Heart left ventricle (tissue), 16 donors: Measurements from ENCODE around the gene ENTHD1. TPM values are rescaled to one million over a fixed set of nuclear protein-coding genes. Genes with fewer than 3 reads are reported as not detected.

Source experiments
- ATAC-seq, 4 donors: fragments of 200-7000 bp; cut with Tn5 transposase; one replicate each; pipeline ENCODE4 v1.9.1; 2020 to 2022; ENCODE audit warnings: moderate library complexity in 4 of 4, mild to moderate bottlenecking in 3 of 4, moderate number of reproducible peaks in 1 of 4
- DNase-seq, 5 donors: peaks; one replicate each; pipeline ENCODE4 v3.0.0-alpha.2; 2020
- H3K27ac ChIP-seq, 12 donors: fragments of 200-600 bp; sonication (generic) in 4 of 12; one replicate each; pipeline versions ENCODE4 v1.5.0 to v1.8.0; 2016 to 2022; ENCODE audit warnings: mild to moderate bottlenecking in 2 of 12
- H3K27me3 ChIP-seq, 9 donors: fragments of 200-600 bp; sonication (generic) in 2 of 9; one replicate each; pipeline versions ENCODE4 v1.5.1 to v1.8.0; 2016 to 2022; ENCODE audit warnings: mild to moderate bottlenecking in 3 of 9
- H3K36me3 ChIP-seq, 9 donors: fragments of 200-600 bp; sonication (generic) in 2 of 9; one replicate each; pipeline versions ENCODE4 v1.5.0 to v1.8.0; 2018 to 2022; ENCODE audit warnings: mild to moderate bottlenecking in 2 of 9
- H3K4me1 ChIP-seq, 12 donors: fragments of 200-600 bp; sonication (generic) in 4 of 12; one replicate each; pipeline versions ENCODE4 v1.5.0 to v1.8.0; 2016 to 2022; ENCODE audit warnings: mild to moderate bottlenecking in 3 of 12
- H3K4me3 ChIP-seq, 12 donors: fragments of 200-600 bp; sonication (generic) in 4 of 12; one replicate each; pipeline versions ENCODE4 v1.5.0 to v1.8.0; 2017 to 2022; ENCODE audit warnings: mild to moderate bottlenecking in 9 of 12, moderate library complexity in 4 of 12
- H3K9me3 ChIP-seq, 12 donors: fragments of 200-600 bp; sonication (generic) in 4 of 12; one replicate each; pipeline versions ENCODE4 v1.5.0 to v1.8.0; 2016 to 2022; ENCODE audit warnings: mild to moderate bottlenecking in 1 of 12
- POLR2A ChIP-seq, 2 donors: fragments of 450-650 bp; IDR thresholded peaks; one replicate each; pipeline ENCODE4 v1.6.1; 2017; ENCODE audit warnings: antibody characterized with exemption in 2 of 2, mild to moderate bottlenecking in 2 of 2, moderate library complexity in 2 of 2
- WGBS, 4 donors: extraction: QIAGEN DNeasy Blood & Tissue Kit in 2 of 4; methylation state at CpG; one replicate each; pipeline versions ENCODE4 v1.1.5 to v1.1.7; 2013 to 2018; 5-methylcytosine and 5-hydroxymethylcytosine counted together
- intact Hi-C, 10 donors: fragments of 100-400 bp; cut with DNase I; formaldehyde crosslinking; loops; one replicate each; pipeline versions ENCODE4 v1.11.1 to v1.14.2; 2022
- polyA plus RNA-seq, 2 donors: library from polyadenylated mRNA; stranded (reverse); fragments of 200-250 nt; gene quantifications; one replicate each; pipeline ENCODE4 v1.2.3, GENCODE V29; 2013
- total RNA-seq, 9 donors: library from RNA; depleted of rRNA in 2 of 9; stranded (reverse); fragments of >200 nt in 2 of 9; fragmentation: NEBNext Ultra II Directional in 3 of 9; extraction: Animal tissue kit (Norgen Biotek cat#: 25700) in 3 of 9; gene quantifications; one replicate each; pipeline versions ENCODE4 v1.1.0 to v1.2.4, GENCODE V29; 2016 to 2023
- TF ChIP-seq, protein P1 (sequence below), 12 donors: fragments of 200-600 bp; sonication (generic) in 4 of 12; IDR thresholded peaks; one replicate each; pipeline versions ENCODE4 v1.5.0 to v1.8.0; 2018 to 2022; ENCODE audit warnings: antibody characterized with exemption in 12 of 12, mild to moderate bottlenecking in 5 of 12
- donor health status: ischemic (EF 13 %, LVEDD 7.1; RV severe dilation, severe dysfunction).
- donor health status: healthy with polysubstance abuse.
- donor health status: DM: no; HTN: yes; CAD: no.
- donor health status: DM: no; HTN: no; CAD: no.
- donor health status: ischemic (EF 25% LVEDD 6.9; RV normal size, moderate dysfunction).
- donor health status: ischemic (EF 25% LVEDD 5.7; RV mildly dilated, moderate dysfunction).
- donor health status: healthy.
- donor health status: DM: yes; HTN: yes; CAD: no.
- donor health status: ischemic (EF 35%, LVEDD 5.7; RV mildly dilated, moderate dysfunction).
- donor health status: nonischemic (EF 11% LVEDD 7.7; RV severe dilation, severe dysfunction).
- donor health status: DM: yes; HTN: yes; CAD: no.
- donor health status: PGD.
- donor health status: ischemic (EF 29% LVEDD 5.4; RV normal size, mild dysfunction).
- donor health status: nonischemic (EF 23%, LVEDD 6.1; RV moderate dilation, normal function).

The ENTHD1 gene
- total and polyA plus RNA-seq, 11 donors = not detected

DNA sequence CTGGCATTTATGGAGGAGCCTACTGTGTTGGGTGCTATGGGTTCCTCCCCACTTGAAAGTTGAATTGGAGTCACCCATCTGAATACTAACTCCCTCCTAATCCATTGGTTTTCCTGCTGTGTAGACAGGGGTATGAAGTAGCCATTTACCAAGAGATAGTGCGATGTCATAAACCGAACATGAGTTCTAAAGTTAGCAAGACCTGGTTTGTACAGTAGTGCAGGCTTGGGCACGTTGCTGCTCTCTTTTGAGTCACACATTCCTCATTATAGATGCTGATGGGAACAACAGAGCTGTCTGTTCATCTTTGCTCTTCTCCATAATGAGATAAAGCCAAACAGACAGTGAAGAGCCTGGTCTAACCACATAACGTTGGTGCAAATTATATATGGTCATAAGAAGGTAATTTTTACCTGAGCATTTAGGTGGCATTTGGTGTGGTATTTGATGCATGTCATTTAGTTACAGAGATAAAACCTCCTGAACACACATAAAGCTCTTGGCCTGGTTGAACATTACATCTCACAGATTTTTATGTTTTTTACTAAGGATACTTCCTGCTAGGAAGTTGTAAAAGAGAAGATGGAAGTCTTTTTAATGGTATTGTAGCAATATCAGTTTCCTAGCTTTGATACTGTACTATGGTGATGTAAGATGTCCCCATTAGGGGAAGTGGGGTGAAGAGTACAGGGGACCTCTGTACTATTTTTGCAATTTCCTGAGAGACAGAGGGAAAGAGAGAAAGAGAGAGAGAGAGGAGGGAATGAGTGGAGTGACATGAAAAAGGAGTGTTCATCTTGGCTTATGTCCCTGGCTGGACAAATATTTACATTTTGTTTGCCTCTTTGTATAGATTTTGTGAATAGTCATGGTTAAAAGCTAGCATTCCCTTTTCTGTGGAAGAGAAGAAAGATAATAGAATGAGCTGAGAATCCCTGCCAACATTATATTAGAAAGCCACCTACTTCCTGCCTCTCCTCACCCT is 35.3 kb upstream of the ENTHD1 start:
- TF ChIP-seq POLR2A (IDR thresholded peaks at IDR 0.05) = no peak
- TF ChIP-seq, protein P1, sequence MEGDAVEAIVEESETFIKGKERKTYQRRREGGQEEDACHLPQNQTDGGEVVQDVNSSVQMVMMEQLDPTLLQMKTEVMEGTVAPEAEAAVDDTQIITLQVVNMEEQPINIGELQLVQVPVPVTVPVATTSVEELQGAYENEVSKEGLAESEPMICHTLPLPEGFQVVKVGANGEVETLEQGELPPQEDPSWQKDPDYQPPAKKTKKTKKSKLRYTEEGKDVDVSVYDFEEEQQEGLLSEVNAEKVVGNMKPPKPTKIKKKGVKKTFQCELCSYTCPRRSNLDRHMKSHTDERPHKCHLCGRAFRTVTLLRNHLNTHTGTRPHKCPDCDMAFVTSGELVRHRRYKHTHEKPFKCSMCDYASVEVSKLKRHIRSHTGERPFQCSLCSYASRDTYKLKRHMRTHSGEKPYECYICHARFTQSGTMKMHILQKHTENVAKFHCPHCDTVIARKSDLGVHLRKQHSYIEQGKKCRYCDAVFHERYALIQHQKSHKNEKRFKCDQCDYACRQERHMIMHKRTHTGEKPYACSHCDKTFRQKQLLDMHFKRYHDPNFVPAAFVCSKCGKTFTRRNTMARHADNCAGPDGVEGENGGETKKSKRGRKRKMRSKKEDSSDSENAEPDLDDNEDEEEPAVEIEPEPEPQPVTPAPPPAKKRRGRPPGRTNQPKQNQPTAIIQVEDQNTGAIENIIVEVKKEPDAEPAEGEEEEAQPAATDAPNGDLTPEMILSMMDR (IDR thresholded peaks at IDR 0.05) = no peak
- H3K9me3 ChIP-seq = no peaks in the 10 kb centered on the region
- H3K36me3 ChIP-seq = no peaks in the 10 kb centered on the region
- H3K4me3 ChIP-seq = no peak overlapping the region
- no peak for ATAC-seq
- whole genome bisulfite sequencing, 4 donors = 70 to 78% (median 75%) methylated on average over 4 of the region's 4 CpGs
- intact Hi-C loops = no loop called here
- peaks cover 0 to 77% (median 11%) of the 10 kb centered on the region in 9 donors for H3K27me3 ChIP-seq
- no peak overlapping the region for H3K27ac ChIP-seq
- peaks cover 0 to 43% (median 0%) of the 10 kb centered on the region in 12 donors for H3K4me1 ChIP-seq
- no peak for DNase-seq

- Histone ChIP-seq H3K27me3 (peaks cover 0 to 77% (median 8%) of the 10 kb centered on the region in 9 donors), H3K36me3 (no peaks in the 10 kb centered on the region), H3K27ac (no peak overlapping the region), H3K9me3 (no peaks in the 10 kb centered on the region), H3K4me3 (peak overlapping the region in 1 of 12 donors; percentile 28), H3K4me1 (peaks cover 0 to 50% (median 0%) of the 10 kb centered on the region in 12 donors)
- 51 to 54% (median 52%) methylated on average over 7 of the region's 7 CpGs for WGBS, 4 donors
- intact Hi-C loops = no loop called here
- TF ChIP-seq, protein P1 (IDR thresholded peaks at IDR 0.05) = no peak
- no peak for TF ChIP-seq POLR2A (IDR thresholded peaks at IDR 0.05)
- DNase-seq (no peak), ATAC-seq (no peak)
Measured at GRCh38 chr22:39927544-39927943, 34.0 kb upstream of the ENTHD1 start.

GRCh38 chr22:39926753-39927152 is 33.2 kb upstream of the ENTHD1 start:
- Histone ChIP-seq H3K4me3 (peak overlapping the region in 1 of 12 donors; percentile 28), H3K9me3 (no peaks in the 10 kb centered on the region), H3K27ac (no peak overlapping the region), H3K4me1 (peaks cover 0 to 50% (median 0%) of the 10 kb centered on the region in 12 donors), H3K27me3 (peaks cover 0 to 71% (median 11%) of the 10 kb centered on the region in 9 donors), H3K36me3 (no peaks in the 10 kb centered on the region)
- intact Hi-C loops = no loop called here
- WGBS, 4 donors = 69 to 76% (median 70%) methylated on average over 5 of the region's 5 CpGs
- ATAC-seq = no peak
- no peak for DNase-seq
- TF ChIP-seq POLR2A (IDR thresholded peaks at IDR 0.05) = no peak
- TF ChIP-seq, protein P1 (IDR thresholded peaks at IDR 0.05) = no peak

DNA sequence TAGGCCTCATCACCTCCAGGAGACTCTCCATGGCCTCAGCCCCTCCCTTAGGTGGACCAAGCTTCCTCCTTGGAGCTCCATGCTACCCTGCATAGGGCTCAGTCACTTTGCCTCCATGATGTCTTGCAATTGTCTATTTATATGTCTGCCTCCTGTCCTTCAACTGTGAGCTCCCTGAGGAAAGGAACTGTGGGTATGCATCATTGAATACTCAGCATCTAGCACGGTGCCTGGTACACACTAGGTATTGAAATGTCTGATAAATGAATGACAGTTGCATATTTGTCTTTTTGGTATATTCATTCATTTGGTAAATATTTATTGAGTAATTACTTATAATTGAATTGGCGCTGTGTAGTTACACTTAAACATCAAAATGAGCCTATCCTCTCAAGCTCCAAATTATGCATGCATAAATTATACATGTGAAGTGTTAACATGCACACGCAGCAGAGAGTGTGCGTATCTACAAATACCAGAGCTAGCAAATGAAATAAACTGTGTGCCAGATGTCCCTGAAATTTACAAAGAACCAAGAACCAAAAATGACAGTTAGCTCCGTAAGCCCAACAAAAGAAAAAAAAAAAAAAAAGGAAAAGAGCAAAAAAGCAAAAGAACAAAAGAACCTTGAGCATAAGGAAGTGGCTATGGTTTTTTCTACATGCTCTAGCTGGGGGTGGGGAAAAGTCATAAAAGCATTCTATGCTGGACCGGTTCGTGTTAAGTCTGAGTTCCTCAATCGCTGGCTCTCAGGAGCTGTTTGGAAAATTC is 32.5 kb upstream of the ENTHD1 start:
- Histone ChIP-seq H3K27me3 (peaks cover 0 to 66% (median 10%) of the 10 kb centered on the region in 9 donors), H3K4me3 (peak overlapping the region in 1 of 12 donors; percentile 28), H3K36me3 (no peaks in the 10 kb centered on the region), H3K9me3 (no peaks in the 10 kb centered on the region), H3K27ac (no peak overlapping the region), H3K4me1 (peaks cover 0 to 43% (median 0%) of the 10 kb centered on the region in 12 donors)
- intact Hi-C loops = no loop called here
- DNase-seq = no peak
- TF ChIP-seq, protein P1 (IDR thresholded peaks at IDR 0.05) = no peak
- ATAC-seq = no peak
- WGBS, 4 donors = 69 to 77% (median 70%) methylated on average over 8 of the region's 8 CpGs
